8988T (cell line): Measurements from ENCODE around the gene ACYP1.

Experiments
- DNase-seq: peaks from one replicate; pipeline ENCODE4 v3.0.0; 2011

Gene ACYP1

GRCh38 chr14:75040507-75040906, 23.3 kb downstream of the ACYP1 start:
- no peak for DNase-seq

GRCh38 chr14:75032939-75033338, 30.9 kb downstream of the ACYP1 start:
- no peak for DNase-seq

- no peak for DNase-seq
Measured at GRCh38 chr14:75030147-75030546, 33.7 kb downstream of the ACYP1 start.

GRCh38 chr14:75025876-75026275, 37.9 kb downstream of the ACYP1 start:
- DNase-seq, result no peak

- DNase-seq, result no peak
Measured at GRCh38 chr14:75025082-75025481, 38.7 kb downstream of the ACYP1 start.

- no peak for DNase-seq
Measured at GRCh38 chr14:75023108-75023507, 40.7 kb downstream of the ACYP1 start.

- DNase-seq, result no peak
Measured at GRCh38 chr14:75022655-75023054, 41.2 kb downstream of the ACYP1 start.

- no peak for DNase-seq
Measured at GRCh38 chr14:75018694-75019093, 45.1 kb downstream of the ACYP1 start.

GRCh38 chr14:75016815-75017214, 47.0 kb downstream of the ACYP1 start:
- no peak for DNase-seq

GRCh38 chr14:75015496-75015895, 48.3 kb downstream of the ACYP1 start:
- DNase-seq, result no peak

GRCh38 chr14:75013290-75013689, 50.5 kb downstream of the ACYP1 start:
- DNase-seq, result no peak

- DNase-seq, result no peak
Measured at GRCh38 chr14:75011356-75011994, 52.3 kb downstream of the ACYP1 start.

- no peak for DNase-seq
Measured at GRCh38 chr14:75010472-75011093, 53.2 kb downstream of the ACYP1 start.

GRCh38 chr14:75009176-75009575, 54.6 kb downstream of the ACYP1 start:
- no peak for DNase-seq

- no peak for DNase-seq
Measured at GRCh38 chr14:75005357-75005756, 58.5 kb downstream of the ACYP1 start.

- DNase-seq, result no peak
Measured at GRCh38 chr14:75003250-75004027, 60.4 kb downstream of the ACYP1 start.
